DMS53 treated with DMSO at 0.1 percent for 48 hours (cell line): Measurements from ENCODE around the gene IRF3.

Experiments used
- DNase-seq: peaks from one replicate; lab custom pipeline; 2025; ENCODE audit not compliant: unreplicated experiment; lab: John Stamatoyannopoulos, UW

Gene IRF3, protein sequence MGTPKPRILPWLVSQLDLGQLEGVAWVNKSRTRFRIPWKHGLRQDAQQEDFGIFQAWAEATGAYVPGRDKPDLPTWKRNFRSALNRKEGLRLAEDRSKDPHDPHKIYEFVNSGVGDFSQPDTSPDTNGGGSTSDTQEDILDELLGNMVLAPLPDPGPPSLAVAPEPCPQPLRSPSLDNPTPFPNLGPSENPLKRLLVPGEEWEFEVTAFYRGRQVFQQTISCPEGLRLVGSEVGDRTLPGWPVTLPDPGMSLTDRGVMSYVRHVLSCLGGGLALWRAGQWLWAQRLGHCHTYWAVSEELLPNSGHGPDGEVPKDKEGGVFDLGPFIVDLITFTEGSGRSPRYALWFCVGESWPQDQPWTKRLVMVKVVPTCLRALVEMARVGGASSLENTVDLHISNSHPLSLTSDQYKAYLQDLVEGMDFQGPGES

GRCh38 chr19:49665351-49666119 is at the start of gene IRF3, which contains the start of gene BCL2L12:
IRF3 (minus strand) TSS chr19:49665857; CDS start chr19:49664838, 1,019 bp downstream.
BCL2L12 (plus strand) TSS chr19:49665933; CDS start chr19:49666693, 760 bp downstream.
- peak; percentile 73 for DNase-seq

GRCh38 chr19:49713236-49713845 is 47.7 kb upstream of the IRF3 start:
- DNase-seq: no peak

GRCh38 chr19:49712397-49712859 is 46.8 kb upstream of the IRF3 start:
- no peak for DNase-seq

DNA sequence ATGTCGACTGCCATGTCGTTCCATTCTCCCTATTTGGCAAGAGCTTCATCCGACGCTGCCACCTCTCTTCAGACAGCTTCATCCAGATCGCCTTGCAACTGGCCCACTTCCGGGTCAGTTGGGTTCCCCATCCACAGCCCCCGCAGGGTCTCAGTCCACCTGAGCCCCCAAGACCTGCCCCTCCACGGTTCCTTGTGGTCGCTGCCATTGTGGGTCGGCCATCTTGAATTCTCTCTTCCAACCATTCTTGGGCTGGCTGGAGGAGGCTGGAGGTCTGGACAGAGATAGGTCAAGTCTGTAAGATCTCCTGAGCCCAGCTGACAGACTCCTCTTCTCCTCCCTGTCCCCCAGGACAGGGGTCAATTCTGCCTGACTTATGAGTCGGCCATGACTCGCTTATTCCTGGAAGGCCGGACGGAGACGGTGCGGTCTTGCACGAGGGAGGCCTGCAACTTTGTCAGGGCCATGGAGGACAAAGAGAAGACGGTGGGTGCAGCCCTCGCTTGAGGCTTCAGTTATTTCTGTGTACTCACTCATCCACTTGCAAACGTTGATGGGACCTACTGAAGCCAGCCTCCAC is 44.8 kb upstream of the IRF3 start:
- no peak for DNase-seq

DNA sequence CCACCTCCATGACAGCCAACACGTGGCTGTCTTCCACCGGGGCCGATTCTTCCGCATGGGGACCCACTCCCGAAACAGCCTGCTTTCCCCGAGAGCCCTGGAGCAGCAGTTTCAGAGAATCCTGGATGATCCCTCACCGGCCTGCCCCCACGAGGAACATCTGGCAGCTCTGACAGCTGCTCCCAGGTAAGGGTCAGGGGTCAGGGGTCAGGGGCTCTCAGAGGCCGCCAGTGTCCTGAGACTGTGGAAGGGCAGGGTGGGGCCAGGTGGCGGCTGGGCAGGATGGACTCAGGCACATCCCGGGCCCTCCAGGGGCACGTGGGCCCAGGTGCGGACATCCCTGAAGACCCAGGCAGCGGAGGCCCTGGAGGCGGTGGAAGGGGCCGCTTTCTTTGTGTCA is 40.3 kb upstream of the IRF3 start:
- DNase-seq: no peak

- no peak for DNase-seq
Observed at GRCh38 chr19:49704888-49705642, 39.4 kb upstream of the IRF3 start.

DNA sequence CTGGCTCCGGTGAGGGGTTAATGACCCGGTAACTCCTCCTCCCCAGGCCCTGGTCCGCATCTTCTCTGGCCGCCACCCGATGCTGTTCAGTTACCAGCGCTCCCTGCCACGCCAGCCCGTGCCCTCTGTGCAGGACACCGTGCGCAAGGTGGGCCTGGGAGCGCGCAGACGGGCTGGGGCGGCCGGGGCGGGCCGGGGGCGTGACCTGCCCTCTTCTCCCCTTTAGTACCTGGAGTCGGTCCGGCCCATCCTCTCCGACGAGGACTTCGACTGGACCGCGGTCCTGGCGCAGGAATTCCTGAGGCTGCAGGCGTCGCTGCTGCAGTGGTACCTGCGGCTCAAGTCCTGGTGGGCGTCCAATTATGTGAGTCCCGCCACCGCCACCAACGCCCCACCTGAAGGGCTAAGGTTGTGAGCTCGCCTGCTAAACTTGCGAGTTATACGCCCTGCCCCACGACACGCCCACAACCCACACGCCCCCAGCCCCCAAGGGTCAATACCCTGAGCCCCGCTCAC is 35.7 kb upstream of the IRF3 start:
- DNase-seq: no peak

DNA sequence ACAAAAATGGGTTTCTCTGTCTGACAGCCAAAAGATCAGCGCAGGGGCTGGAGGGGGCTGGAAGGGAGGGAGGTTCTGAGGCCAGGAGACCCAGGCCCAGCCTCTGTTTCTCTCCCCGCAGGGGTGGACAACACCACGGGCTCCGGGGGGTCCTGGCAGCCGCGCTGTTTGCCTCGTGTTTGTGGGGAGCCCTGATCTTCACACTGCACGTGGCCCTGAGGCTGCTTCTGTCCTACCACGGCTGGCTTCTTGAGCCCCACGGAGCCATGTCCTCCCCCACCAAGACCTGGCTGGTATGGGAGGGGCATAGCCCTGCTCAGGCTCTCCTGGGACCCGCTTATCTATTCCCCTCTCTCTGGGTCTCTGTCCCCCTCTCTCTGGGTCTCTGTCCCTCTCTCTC is 34.9 kb upstream of the IRF3 start:
- DNase-seq: no peak

DNA sequence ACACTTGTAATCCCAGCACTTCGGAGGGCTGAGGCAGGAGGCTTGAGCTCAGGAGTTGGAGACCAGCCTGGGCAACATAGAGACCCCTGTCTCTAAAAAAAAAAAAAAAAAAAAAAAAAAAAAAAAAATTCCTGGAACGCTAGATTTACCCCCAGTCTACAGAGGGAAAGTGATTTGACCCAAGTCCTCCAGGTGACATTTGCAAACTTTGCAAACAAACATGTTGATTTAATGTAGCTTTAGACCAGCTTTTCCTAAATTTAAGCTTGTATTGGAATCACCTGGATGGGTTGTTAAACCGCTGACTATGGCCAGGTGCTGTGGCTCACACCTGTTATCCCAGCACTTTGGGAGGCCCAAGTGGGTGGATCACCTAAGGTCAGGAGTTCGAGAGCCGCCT is 33.7 kb upstream of the IRF3 start:
- no peak for DNase-seq

- no peak for DNase-seq
Observed at GRCh38 chr19:49696865-49697264, 31.2 kb upstream of the IRF3 start.

GRCh38 chr19:49696115-49696514 is 30.5 kb upstream of the IRF3 start:
- DNase-seq: no peak

DNA sequence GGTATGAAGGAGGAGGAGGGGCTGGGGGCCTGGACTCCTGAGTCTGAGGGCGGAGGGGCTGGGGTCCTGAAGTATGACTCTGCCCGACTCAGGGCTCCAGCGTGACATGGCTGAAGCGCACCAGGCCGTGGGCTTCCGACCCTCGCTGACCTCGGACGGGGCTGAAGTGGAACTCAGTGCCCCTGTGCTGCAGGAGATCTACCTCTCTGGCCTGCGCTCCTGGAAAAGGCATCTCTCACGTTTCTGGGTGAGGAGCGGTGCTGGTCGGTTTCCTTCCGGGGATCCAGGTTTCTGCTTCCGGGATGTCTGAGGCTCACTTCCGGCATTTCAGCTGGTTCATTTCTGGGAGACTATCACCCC is 26.5 kb upstream of the IRF3 start:
- DNase-seq: no peak

- peak; percentile 33 for DNase-seq
Observed at GRCh38 chr19:49691243-49692146, 25.8 kb upstream of the IRF3 start.

GRCh38 chr19:49690656-49691242 is 25.1 kb upstream of the IRF3 start, which contains the start of gene CPT1C:
CPT1C (plus strand) TSS chr19:49691116; CDS start chr19:49692253, 1,137 bp downstream.
- peak; percentile 74 for DNase-seq

DNA sequence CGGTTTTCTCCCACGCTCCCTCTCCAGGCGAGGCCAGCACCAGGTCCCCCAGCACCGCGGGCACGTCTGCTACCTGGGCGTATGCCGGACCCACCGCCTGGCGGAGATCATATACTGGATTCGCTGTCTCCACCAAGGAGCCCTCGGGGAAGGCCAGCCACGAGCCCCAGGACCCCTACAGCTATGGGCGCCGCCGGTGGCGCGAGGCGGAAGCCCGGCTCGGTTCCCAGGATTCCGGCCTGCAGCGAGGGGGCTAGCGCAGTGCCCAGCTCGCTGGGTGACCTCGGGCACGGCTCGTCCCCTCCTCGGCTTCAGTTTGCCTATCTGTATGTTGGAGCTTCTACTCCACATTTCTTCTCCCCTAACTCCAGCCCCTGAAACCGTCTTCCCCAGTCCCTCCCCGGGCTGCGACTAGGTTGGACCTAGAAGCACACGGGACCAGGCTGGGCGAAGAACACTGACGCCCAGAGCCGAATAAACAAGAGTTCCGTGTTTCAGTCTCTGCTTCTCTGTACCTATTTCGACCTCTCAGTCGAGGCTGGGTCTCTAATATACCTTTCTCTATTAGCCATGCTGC is 24.5 kb upstream of the IRF3 start:
- peak; percentile 33 for DNase-seq

DNA sequence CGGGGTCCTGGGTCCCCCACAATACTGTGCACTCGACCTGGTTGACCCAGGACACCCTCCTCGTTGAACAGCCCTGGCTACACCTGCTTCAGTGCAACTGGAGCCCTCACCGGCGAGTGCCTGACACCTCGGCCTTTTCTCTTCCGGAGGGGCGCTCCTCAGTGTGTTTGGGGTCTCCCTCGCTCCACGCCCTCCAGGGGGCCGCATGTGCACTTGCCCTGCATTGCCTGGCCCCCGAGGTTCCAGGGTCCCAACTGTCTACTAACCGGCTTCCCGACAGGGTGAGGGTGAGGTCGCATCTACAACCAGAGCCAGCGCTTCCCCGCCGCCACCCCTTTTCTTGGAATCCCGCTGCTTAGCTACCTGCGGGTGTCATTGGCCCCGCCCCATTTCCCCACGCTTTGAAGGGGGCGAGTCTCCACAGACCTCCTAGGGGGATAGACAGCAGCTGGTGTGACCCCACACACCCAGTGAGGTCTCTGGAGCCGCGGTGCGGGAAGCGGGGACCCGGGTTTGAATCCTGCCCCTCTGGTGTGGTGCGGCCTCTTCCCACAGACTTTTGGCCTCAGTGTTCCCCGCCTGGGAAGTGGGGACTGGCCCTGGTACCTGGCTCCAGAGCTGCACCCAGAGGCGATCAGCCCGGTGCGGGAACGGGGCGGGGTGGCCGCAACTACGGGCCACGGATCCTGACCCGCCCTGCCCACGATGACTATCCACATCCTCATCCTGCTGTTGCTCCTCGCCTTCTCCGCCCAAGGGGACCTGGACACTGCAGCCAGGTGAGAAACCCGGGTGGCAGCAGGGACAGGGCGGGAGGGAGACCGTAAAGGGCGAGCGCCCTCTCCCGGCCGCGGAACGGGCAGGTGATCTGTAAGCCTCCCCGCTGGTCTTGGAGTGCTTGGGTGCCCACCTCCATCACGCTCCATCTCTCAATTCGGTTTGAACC is 23.7 kb upstream of the IRF3 start, which contains the start of gene ADM5:
Gene ADM5 (plus strand): TSS at position 462 of the 946 bp plus-strand sequence. CDS start 244 bp downstream, at position 706.
- DNase-seq: peak; percentile 47

DNA sequence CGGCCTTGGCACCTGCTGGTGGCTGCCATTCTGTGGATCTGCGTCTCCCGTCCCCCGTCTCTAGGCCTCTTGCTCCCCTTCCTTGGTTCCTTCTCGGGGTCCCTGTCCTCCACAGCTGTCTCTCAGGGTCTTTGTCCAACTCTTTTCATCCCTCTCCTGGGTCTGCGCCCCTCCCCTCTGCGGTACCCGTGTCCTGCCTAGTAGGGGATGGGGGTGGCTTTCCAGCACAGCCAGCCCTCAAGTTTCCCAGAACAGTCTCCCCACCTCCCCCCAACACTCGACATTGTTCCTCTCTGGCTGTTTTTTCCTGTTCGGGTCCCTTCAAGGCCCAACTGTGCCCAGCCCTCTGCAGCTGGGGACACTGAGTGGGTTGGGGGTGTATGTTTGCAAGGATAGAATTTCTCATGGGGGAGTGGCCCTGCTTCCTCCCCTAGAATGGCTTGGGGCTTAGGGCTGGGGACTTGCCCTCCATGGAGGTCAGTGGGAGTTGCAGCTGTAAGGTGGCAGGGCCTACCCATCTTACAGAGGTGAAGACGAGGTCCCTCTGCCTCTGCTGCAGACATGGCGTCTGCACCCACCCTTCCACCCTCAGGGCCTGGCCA is 23.0 kb upstream of the IRF3 start:
- DNase-seq: no peak
